Activated B cell treated with CpG ODN at 0.5 μM for 24 hours (primary cell): ENCODE data around the gene PLPPR3. TPM values are rescaled to one million over a fixed set of nuclear protein-coding genes. Genes with fewer than 3 reads are reported as not detected.

ENCODE experiments used
- ATAC-seq: fragments of 200-7000 bp; cut with Tn5 transposase; one replicate; pipeline ENCODE4 v1.10.0; 2021; ENCODE audit warnings: low read depth, mild to moderate bottlenecking, moderate library complexity
- CTCF ChIA-PET: fragments of 350-600 bp; sonication (Branson Sonifier 250); formaldehyde crosslinking; loops from one replicate; lab custom pipeline; 2021; ENCODE audit warnings: antibody characterized with exemption; lab: Charles Lee
- POLR2A ChIA-PET: fragments of 350-600 bp; sonication (Branson Sonifier 250); formaldehyde crosslinking; loops from one replicate; lab custom pipeline; 2021; ENCODE audit warnings: antibody characterized with exemption; lab: Charles Lee
- DNase-seq: peaks from one replicate; pipeline ENCODE4 v3.0.0; 2022
- H3K27ac Mint-ChIP-seq: one replicate; pipeline ENCODE4 v1.8.0; 2020; ENCODE audit warnings: mixed read lengths
- H3K27me3 Mint-ChIP-seq: one replicate; pipeline ENCODE4 v1.8.0; 2021; ENCODE audit warnings: mixed read lengths
- H3K36me3 Mint-ChIP-seq: one replicate; pipeline ENCODE4 v1.8.0; 2021; ENCODE audit warnings: low read depth, mixed read lengths
- H3K4me1 Mint-ChIP-seq: one replicate; pipeline ENCODE4 v1.8.0; 2021; ENCODE audit warnings: mixed read lengths
- H3K4me3 Mint-ChIP-seq: one replicate; pipeline ENCODE4 v1.8.0; 2020; ENCODE audit warnings: mild to moderate bottlenecking, mixed read lengths
- H3K9me3 Mint-ChIP-seq: one replicate; pipeline ENCODE4 v1.8.0; 2020; ENCODE audit warnings: mixed read lengths
- intact Hi-C: fragments of 100-400 bp; cut with micrococcal nuclease; formaldehyde crosslinking; loops from one replicate; pipeline ENCODE4 v1.15.1; 2024
- total RNA-seq: library from RNA; stranded (reverse); gene quantifications from 2 replicates; pipeline ENCODE4 v1.2.3, GENCODE V29; 2022
- TF ChIP-seq, protein P1 (sequence below): fragments of 200-600 bp; IDR thresholded peaks from one replicate; pipeline ENCODE4 v1.8.0; 2022; ENCODE audit warnings: antibody characterized with exemption, mild to moderate bottlenecking

Gene PLPPR3
- total RNA-seq, 1 donor from 2014 or later: not detected

DNA sequence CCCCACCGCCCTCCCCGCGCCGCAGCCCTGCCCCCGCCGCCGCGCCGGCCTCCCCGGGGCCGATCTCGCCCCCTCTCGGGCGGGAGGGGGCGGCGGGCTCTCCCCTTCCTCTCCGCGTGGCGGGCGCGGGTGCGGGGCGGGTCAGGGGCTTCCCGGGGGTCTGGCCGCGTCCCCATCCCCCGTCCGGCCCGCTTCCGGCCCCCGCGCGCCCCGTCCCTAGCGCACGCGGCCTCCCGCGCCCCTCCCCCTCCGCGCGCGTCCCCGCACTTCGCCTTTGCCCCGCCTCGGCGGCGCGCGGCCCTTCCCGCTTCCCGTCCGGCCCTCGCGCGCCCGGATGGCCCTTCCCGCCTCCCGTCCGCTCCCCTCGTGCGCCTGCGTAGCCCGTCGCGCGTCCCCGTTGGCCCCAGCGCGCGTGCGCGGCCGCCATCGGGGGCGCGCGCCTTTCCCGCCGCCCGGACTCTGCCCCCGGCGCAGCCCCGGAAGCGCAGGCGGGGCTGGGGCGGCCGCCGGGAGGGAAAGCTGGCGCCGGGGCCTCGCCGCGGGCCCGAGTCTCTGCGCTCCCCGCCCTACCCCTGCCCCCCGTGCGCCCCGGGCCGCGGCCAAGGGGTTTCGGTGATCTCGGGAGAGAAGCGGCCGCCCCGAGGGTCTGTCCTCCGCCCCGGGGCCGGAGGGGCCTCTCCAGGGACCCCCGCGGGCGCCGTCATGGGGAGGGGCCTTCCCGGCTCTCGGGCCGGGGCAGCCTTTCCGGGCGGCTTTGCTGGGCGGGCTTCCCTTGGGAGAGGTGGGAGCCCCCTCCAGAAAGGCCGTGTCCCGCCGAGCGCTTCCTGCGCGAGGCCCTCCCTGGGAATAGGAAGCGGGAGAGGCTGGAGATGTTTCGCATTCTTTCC is 24.0 kb downstream of the PLPPR3 start:
- TF ChIP-seq, protein P1, sequence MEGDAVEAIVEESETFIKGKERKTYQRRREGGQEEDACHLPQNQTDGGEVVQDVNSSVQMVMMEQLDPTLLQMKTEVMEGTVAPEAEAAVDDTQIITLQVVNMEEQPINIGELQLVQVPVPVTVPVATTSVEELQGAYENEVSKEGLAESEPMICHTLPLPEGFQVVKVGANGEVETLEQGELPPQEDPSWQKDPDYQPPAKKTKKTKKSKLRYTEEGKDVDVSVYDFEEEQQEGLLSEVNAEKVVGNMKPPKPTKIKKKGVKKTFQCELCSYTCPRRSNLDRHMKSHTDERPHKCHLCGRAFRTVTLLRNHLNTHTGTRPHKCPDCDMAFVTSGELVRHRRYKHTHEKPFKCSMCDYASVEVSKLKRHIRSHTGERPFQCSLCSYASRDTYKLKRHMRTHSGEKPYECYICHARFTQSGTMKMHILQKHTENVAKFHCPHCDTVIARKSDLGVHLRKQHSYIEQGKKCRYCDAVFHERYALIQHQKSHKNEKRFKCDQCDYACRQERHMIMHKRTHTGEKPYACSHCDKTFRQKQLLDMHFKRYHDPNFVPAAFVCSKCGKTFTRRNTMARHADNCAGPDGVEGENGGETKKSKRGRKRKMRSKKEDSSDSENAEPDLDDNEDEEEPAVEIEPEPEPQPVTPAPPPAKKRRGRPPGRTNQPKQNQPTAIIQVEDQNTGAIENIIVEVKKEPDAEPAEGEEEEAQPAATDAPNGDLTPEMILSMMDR: no peak
- Mint-ChIP-seq H3K36me3 (peaks cover 30% of the 10 kb centered on the region), H3K4me1 (peaks cover 39% of the 10 kb centered on the region), H3K9me3 (no peaks in the 10 kb centered on the region), H3K4me3 (peak overlapping the region; percentile 89), H3K27me3 (no peaks in the 10 kb centered on the region), H3K27ac (peak overlapping the region; percentile 76)
- peak; percentile 21 for ATAC-seq
- DNase-seq: peak; percentile 86
- intact Hi-C loops: loop anchor here (1.0 to 5.0 kb wide), 13 partner anchors 65 to 855 kb away; partner anchors contain the start of genes ATP5F1D, BSG, CDC34 and CIRBP
- ChIA-PET CTCF (no interaction called here), POLR2A (interaction anchor here (0.6 to 1.9 kb wide), 7 partner anchors 11 to 1764 kb away, joined by 3 to 8 read pairs (median 3); partner anchors contain the start of gene WDR18)

DNA sequence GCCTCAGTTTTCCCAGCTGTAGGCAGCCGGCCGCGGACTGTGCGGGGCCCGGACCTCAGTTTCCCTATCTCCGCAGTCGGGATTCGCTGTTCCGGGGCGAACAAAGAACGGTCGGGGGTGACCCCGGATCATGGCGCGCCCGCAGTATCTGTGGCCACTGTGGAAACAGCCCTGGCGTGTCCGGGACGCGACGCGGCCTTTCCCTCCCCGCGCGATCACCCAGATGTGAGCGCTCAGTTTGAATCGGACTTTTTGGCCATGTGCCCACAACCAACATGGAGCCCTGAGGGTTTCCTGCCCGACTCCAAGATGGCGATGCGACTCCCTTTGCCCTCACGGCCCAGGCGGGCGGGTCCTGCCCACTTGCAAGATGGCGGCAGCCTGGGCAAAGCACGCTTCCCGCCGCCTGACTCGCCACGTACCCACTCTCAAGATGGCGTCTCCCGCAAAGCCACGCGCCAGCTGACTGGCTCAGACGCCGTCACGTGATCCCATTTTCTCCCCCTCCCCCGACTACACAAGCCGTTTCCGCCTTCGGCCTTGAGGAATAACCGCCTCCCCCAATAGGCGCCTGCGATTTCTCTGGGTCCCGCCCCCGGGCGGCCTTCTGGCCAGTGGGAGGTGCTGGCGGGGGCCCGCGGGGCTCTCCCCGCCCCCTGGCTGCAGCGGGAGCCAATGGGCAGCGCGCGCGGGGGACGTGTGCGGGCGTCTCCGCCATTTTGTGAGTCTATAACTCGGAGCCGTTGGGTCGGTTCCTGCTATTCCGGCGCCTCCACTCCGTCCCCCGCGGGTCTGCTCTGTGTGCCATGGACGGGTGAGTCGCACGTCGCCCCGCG is 24.8 kb downstream of the PLPPR3 start, which contains the start of gene PTBP1:
Gene PTBP1 (plus strand): TSS at position 761 of the 836 bp plus-strand sequence. CDS start 46 bp downstream, at position 807.
- CTCF ChIA-PET: no interaction called here

DNA sequence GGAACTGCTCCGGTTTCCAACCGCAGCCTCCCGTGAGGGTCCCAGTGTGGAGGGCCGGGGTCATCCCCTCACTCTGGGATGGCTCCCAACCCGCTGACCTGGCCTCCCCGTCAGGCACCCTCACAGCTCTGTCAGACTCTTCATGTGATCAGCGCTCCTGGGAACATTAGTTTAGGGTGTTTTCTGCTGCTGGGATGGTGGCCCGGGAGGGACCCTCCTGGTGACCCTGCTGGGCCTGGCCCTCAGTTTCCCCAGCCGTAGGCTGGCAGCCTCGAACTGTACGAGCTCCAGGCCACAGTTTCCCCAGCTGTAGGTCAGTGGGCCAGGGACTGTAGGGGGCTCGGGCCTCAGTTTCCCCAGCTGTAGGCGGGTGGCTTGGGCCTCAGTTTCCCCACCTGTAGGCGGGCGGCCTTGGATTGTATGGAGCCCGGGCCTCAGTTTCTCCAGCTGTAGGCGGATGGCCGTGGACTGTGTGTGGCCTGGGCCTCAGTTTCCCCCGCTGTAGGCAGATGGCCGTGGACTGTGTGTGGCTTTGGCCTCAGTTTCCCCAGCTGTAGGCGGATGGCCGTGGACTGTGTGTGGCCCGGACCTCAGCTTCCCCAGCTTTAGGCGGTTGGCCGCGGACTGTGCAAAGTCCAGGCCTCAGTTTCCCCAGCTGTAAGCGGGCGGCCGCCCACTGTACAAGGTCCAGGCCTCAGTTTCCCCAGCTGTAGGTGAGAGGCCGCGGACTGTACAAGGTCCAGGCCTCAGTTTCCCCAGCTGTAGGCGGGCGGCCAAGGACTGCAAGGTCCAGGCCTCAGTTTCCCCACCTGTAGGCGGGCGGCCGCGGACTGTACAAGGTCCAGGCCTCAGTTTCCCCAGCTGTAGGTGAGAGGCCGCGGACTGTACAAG is 25.8 kb downstream of the PLPPR3 start:
- H3K36me3 Mint-ChIP-seq: peaks cover 21% of the 10 kb centered on the region
- no peak for DNase-seq
- no peak for ATAC-seq
- peaks cover 27% of the 10 kb centered on the region for H3K4me1 Mint-ChIP-seq
- H3K4me3 Mint-ChIP-seq: peak overlapping the region; percentile 89
- peaks cover 1% of the 10 kb centered on the region for H3K27me3 Mint-ChIP-seq
- H3K9me3 Mint-ChIP-seq: no peaks in the 10 kb centered on the region
- ChIA-PET POLR2A (interaction anchor here (0.6 to 1.2 kb wide), 3 partner anchors 97 to 168 kb away, joined by 4 to 7 read pairs (median 6); partner anchors contain the start of genes MED16, POLRMT and RNU6-9), CTCF (no interaction called here)
- TF ChIP-seq, protein P1: no peak
- intact Hi-C loops: loop anchor here (2.0 to 5.0 kb wide), 6 partner anchors 67 to 856 kb away; partner anchors contain the start of genes CDC34, CIRBP, MBD3 and TCF3
- no peak overlapping the region for H3K27ac Mint-ChIP-seq

More for the DNA sequence above, 24.8 kb downstream of the PLPPR3 start, which contains the start of gene PTBP1:
- ATAC-seq (peak; percentile 86), DNase-seq (peak; percentile 97)
- TF ChIP-seq, protein P1: no peak
- peaks cover 34% of the 10 kb centered on the region for H3K4me1 Mint-ChIP-seq
- H3K4me3 Mint-ChIP-seq: peak within 1 kb of the TSS; percentile 89
- H3K27me3 Mint-ChIP-seq: peaks cover under 1% of the 10 kb centered on the region
- intact Hi-C loops: loop anchor here (1.0 to 5.0 kb wide), 13 partner anchors 66 to 855 kb away; partner anchors contain the start of genes ATP5F1D, BSG, CDC34 and CIRBP
- H3K9me3 Mint-ChIP-seq: no peaks in the 10 kb centered on the region
- H3K36me3 Mint-ChIP-seq: peaks cover 27% of the 10 kb centered on the region
- POLR2A ChIA-PET: interaction anchor here (0.6 to 1.9 kb wide), 15 partner anchors 44 to 1765 kb away, joined by 3 to 8 read pairs (median 3); partner anchors contain the start of genes CIRBP, MED16, POLRMT and PRTN3
- peak within 1 kb of the TSS; percentile 79 for H3K27ac Mint-ChIP-seq

DNA sequence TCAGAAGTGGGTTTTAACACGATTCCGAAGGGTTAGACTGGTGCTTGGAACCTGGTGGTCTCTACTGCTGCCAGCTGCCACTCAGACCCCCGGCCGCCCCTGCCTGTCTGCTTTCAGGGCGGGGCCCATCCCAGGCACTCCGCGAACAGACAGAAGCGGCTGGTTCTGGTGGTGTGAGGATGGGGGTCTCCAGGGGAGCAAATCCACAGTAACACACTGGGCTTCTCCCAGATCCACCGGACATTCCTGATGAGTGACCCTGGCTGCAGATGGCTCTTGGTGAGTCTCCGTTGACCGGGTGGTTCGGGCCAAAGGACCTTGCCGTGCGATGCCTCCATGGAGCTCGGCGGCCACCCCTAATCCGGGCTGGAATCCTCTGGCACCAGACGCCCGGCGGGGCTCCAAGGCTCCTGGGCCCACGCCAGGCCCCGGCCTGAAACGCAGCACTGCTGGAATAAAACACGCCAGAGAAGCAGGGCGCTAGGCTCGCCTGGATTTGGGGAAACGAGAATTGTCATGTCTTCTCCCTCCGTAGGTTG is 26.6 kb downstream of the PLPPR3 start:
- no peak for DNase-seq

More for the DNA sequence above, 26.6 kb downstream of the PLPPR3 start:
- Mint-ChIP-seq H3K4me1 (peaks cover 21% of the 10 kb centered on the region), H3K27ac (no peak overlapping the region), H3K36me3 (peaks cover 15% of the 10 kb centered on the region), H3K4me3 (peak overlapping the region; percentile 32), H3K9me3 (no peaks in the 10 kb centered on the region), H3K27me3 (peaks cover 1% of the 10 kb centered on the region)
- ChIA-PET POLR2A (interaction anchor here (0.6 kb wide), 1 partner anchor 167 kb away, joined by 7 read pairs; no protein-coding TSS in a partner anchor), CTCF (no interaction called here)
- TF ChIP-seq, protein P1: no peak
- intact Hi-C loops: loop anchor here (5.0 kb wide), 3 partner anchors 112 to 857 kb away; partner anchors contain the start of genes MBD3 and TCF3
- ATAC-seq: no peak
